Transverse colon (tissue), 4 donors: Measurements from ENCODE around the gene LAMC1. TPM values are rescaled to one million over a fixed set of nuclear protein-coding genes. Genes with fewer than 3 reads are reported as not detected.
A peak's percentile ranks its signal among the peaks of the same experiment; 100 is the strongest.

Experiments used
- DNase-seq: peaks from one replicate; pipeline ENCODE4 v3.0.0-alpha.2; 2019
- H3K27ac ChIP-seq, 4 donors: fragments of 200-600 bp; sonication (generic); 2 replicates each; pipeline ENCODE4 v1.5.1; 2016 to 2018; ENCODE audit warnings: inconsistent platforms in 4 of 4
- H3K27me3 ChIP-seq: fragments of 200-600 bp; sonication (generic); 2 replicates; pipeline ENCODE4 v1.5.1; 2017; ENCODE audit warnings: inconsistent platforms
- H3K36me3 ChIP-seq, 4 donors: fragments of 200-600 bp; sonication (generic); 2 replicates each; pipeline ENCODE4 v1.5.1; 2017 to 2019; ENCODE audit warnings: inconsistent platforms in 4 of 4
- H3K4me1 ChIP-seq, 4 donors: fragments of 200-600 bp; sonication (generic); 2 replicates each; pipeline ENCODE4 v1.5.1; 2017 to 2020; ENCODE audit warnings: inconsistent platforms in 4 of 4
- H3K4me3 ChIP-seq, 4 donors: fragments of 200-600 bp; sonication (generic); 1 replicate in 1 of 4; 2 replicates in 3 of 4; pipeline versions ENCODE4 v1.5.1 to v1.6.1; 2017 to 2019; ENCODE audit warnings: inconsistent platforms in 4 of 4
- H3K9me3 ChIP-seq, 2 donors: fragments of 200-600 bp; sonication (generic); 2 replicates each; pipeline ENCODE4 v1.5.1; 2017 to 2019; ENCODE audit warnings: inconsistent platforms in 2 of 2
- CTCF ChIP-seq, 5 experiments: fragments of 200-600 bp in 3 of 5; fragments of 450-650 bp in 2 of 5; sonication (generic) in 3 of 5; IDR thresholded peaks; 1 replicate in 2 of 5; 2 replicates in 3 of 5; pipeline ENCODE4 v1.5.1; 2016 to 2017; ENCODE audit warnings: antibody characterized with exemption in 5 of 5, inconsistent platforms in 3 of 5, mild to moderate bottlenecking in 2 of 5, moderate library complexity in 1 of 5
- EP300 ChIP-seq: sonication (generic); formaldehyde crosslinking; IDR thresholded peaks from one replicate; pipeline ENCODE4 v1.6.1; 2017; ENCODE audit warnings: antibody characterized with exemption, low read depth
- POLR2A ChIP-seq: fragments of 450-650 bp; IDR thresholded peaks from one replicate; pipeline ENCODE4 v1.6.1; 2016; ENCODE audit warnings: antibody characterized with exemption, mild to moderate bottlenecking, moderate library complexity
- POLR2AphosphoS5 ChIP-seq, 3 donors: sonication (generic); formaldehyde crosslinking; IDR thresholded peaks; one replicate each; pipeline ENCODE4 v1.6.1; 2016; ENCODE audit warnings: antibody characterized with exemption in 3 of 3
- WGBS, 2 donors: methylation state at CpG; one replicate each; pipeline ENCODE4 v1.1.5; 2018; ENCODE audit warnings: low coverage in 1 of 2; 5-methylcytosine and 5-hydroxymethylcytosine counted together
- in situ Hi-C, 4 donors: fragments of 200-750 bp; cut with MboI; loops; one replicate each; pipeline versions ENCODE4 v1.15.0 to v1.15.1; 2017; ENCODE audit warnings: low sequenced_read_pairs in 3 of 4, low pct_ligation_motif_present in 1 of 4, low pct_unique_long_range_greater_than_20kb in 1 of 4
- intact Hi-C: fragments of 100-400 bp; cut with DNase I; formaldehyde crosslinking; loops from one replicate; pipeline ENCODE4 v1.15.1; 2023; ENCODE audit warnings: low total_unique reads
- total RNA-seq, 4 donors: library from RNA; depleted of rRNA; stranded (reverse); fragments of >200 nt; gene quantifications; one replicate each; pipeline ENCODE4 v1.1.0, GENCODE V29; 2016

LAMC1 gene
- total RNA-seq, 4 donors from 2014 or later, result 77.7 to 633 (median 138) TPM

GRCh38 chr1:183155939-183156338, 132.7 kb downstream of the LAMC1 start:
- no peak for TF ChIP-seq POLR2AphosphoS5 (IDR thresholded peaks at IDR 0.05)
- Histone ChIP-seq H3K9me3 (no peaks in the 10 kb centered on the region), H3K27me3 (no peaks in the 10 kb centered on the region), H3K27ac (no peak overlapping the region), H3K4me1 (peaks cover 0 to 9% (median 0%) of the 10 kb centered on the region in 4 donors), H3K4me3 (no peak overlapping the region), H3K36me3 (no peaks in the 10 kb centered on the region)
- intact Hi-C loops (no loop called here), in situ Hi-C loops (no loop called here)
- WGBS, 2 donors, result 69 to 73% methylated on average over 2 of the region's 2 CpGs
- DNase-seq, result no peak

- Histone ChIP-seq H3K27ac (peak overlapping the region; percentile 14 to 60 (median 45)), H3K4me3 (no peak overlapping the region), H3K36me3 (no peaks in the 10 kb centered on the region), H3K4me1 (peaks cover 0 to 4% (median 0%) of the 10 kb centered on the region in 4 donors), H3K27me3 (no peaks in the 10 kb centered on the region), H3K9me3 (no peaks in the 10 kb centered on the region)
- intact Hi-C loops (no loop called here), in situ Hi-C loops (no loop called here)
- peak; percentile 91 for DNase-seq
- WGBS, 2 donors, result 60 to 68% methylated on average over 7 to 8 of the region's 9 CpGs
- TF ChIP-seq POLR2A (no peak), POLR2AphosphoS5 (IDR thresholded peaks at IDR 0.05) (peak in 2 of 3 donors; percentile 68 to 79)
Observed at GRCh38 chr1:183159960-183160359, 136.7 kb downstream of the LAMC1 start.

- DNase-seq, result no peak
- Histone ChIP-seq H3K27me3 (no peaks in the 10 kb centered on the region), H3K4me3 (no peak overlapping the region), H3K4me1 (no peaks in the 10 kb centered on the region), H3K36me3 (no peaks in the 10 kb centered on the region), H3K27ac (no peak overlapping the region), H3K9me3 (no peaks in the 10 kb centered on the region)
- TF ChIP-seq CTCF (IDR thresholded peaks at IDR 0.05) (no peak), POLR2A (no peak), EP300 (no peak), POLR2AphosphoS5 (IDR thresholded peaks at IDR 0.05) (no peak)
- 74% methylated on average over 3 of the region's 3 CpGs; no CpG with 5 or more reads in 1 of the 2 donors for WGBS, 2 donors
- intact Hi-C loops (no loop called here), in situ Hi-C loops (no loop called here)
Observed at GRCh38 chr1:183161391-183161790, 138.2 kb downstream of the LAMC1 start.

- WGBS, 2 donors, result 67 to 90% methylated on average over 1 to 3 of the region's 3 CpGs
- Histone ChIP-seq H3K4me1 (no peaks in the 10 kb centered on the region), H3K4me3 (no peak overlapping the region), H3K36me3 (no peaks in the 10 kb centered on the region), H3K27ac (no peak overlapping the region), H3K9me3 (no peaks in the 10 kb centered on the region), H3K27me3 (no peaks in the 10 kb centered on the region)
- no peak for DNase-seq
- in situ Hi-C loops (no loop called here), intact Hi-C loops (no loop called here)
- TF ChIP-seq CTCF (IDR thresholded peaks at IDR 0.05), result no peak
- no peak for TF ChIP-seq EP300
- TF ChIP-seq POLR2AphosphoS5 (IDR thresholded peaks at IDR 0.05), result no peak
- no peak for TF ChIP-seq POLR2A
Observed at GRCh38 chr1:183163316-183163715, 140.1 kb downstream of the LAMC1 start.

- Histone ChIP-seq H3K9me3 (no peaks in the 10 kb centered on the region), H3K27ac (no peak overlapping the region), H3K36me3 (no peaks in the 10 kb centered on the region), H3K4me3 (no peak overlapping the region), H3K27me3 (no peaks in the 10 kb centered on the region), H3K4me1 (no peaks in the 10 kb centered on the region)
- WGBS, 2 donors, result 86% methylated on average over 1 of the region's 1 CpG; no CpG with 5 or more reads in 1 of the 2 donors
- TF ChIP-seq EP300 (no peak), POLR2AphosphoS5 (IDR thresholded peaks at IDR 0.05) (no peak), POLR2A (no peak), CTCF (IDR thresholded peaks at IDR 0.05) (no peak)
- intact Hi-C loops (no loop called here), in situ Hi-C loops (no loop called here)
- no peak for DNase-seq
Observed at GRCh38 chr1:183164340-183164739, 141.1 kb downstream of the LAMC1 start.
